Endothelial cell of umbilical vein (primary cell): ENCODE data around the gene SLC4A2. TPM values are rescaled to one million over a fixed set of nuclear protein-coding genes. Genes with fewer than 3 reads are reported as not detected.

Experiments used
- BruUV-seq: library from RNA; stranded (reverse); fragments of 400-500 nt; replicated peaks from 2 replicates; lab custom pipeline; 2021; lab: Mats Ljungman, UMichigan
- CTCF ChIA-PET: fragments of 300-600, 350-600 bp; sonication (Branson Sonifier 250); formaldehyde crosslinking; loops from one replicate; lab custom pipeline; 2021; ENCODE audit warnings: antibody characterized with exemption, inconsistent platforms; lab: Charles Lee
- POLR2A ChIA-PET: fragments of 300-600, 350-600 bp; sonication (Branson Sonifier 250); formaldehyde crosslinking; loops from one replicate; lab custom pipeline; 2021; ENCODE audit warnings: antibody characterized with exemption, inconsistent platforms; lab: Charles Lee
- DNase-seq: peaks from one replicate; pipeline ENCODE4 v3.0.0-alpha.2; 2011; ENCODE audit warnings: low read depth, low spot score
- FAIRE-seq: peaks from 2 replicates; lab custom pipeline; 2011; peaks lifted over from hg19 to GRCh38; lab: Jason Lieb, UNC
- H2AFZ ChIP-seq: 2 replicates; pipeline ENCODE4 v1.6.0; 2012; ENCODE audit warnings: low read depth, low read length, control low read depth, inconsistent platforms
- H3K27ac ChIP-seq: 2 replicates; pipeline ENCODE4 v1.5.1; 2011; ENCODE audit warnings: low read depth, mild to moderate bottlenecking, control low read depth, low read length, moderate library complexity; ENCODE audit not compliant: insufficient read depth
- H3K27me3 ChIP-seq, 2 experiments: 2 replicates each; pipeline versions ENCODE4 v1.6.0 to v1.6.1; 2011; ENCODE audit warnings: low read length in 2 of 2, mixed read lengths in 1 of 2; ENCODE audit not compliant: control insufficient read depth in 2 of 2, insufficient read depth in 2 of 2
- H3K36me3 ChIP-seq, 2 experiments: 2 replicates in 1 of 2; 3 replicates in 1 of 2; pipeline ENCODE4 v1.5.1; 2011; ENCODE audit warnings: low read length in 2 of 2, mild to moderate bottlenecking in 1 of 2, moderate library complexity in 1 of 2; ENCODE audit not compliant: control insufficient read depth in 2 of 2, insufficient read depth in 2 of 2; ENCODE audit errors: extremely low read depth in 1 of 2
- H3K4me1 ChIP-seq: 3 replicates; pipeline ENCODE4 v1.5.1; 2011; ENCODE audit warnings: mild to moderate bottlenecking, low read length; ENCODE audit not compliant: control insufficient read depth, insufficient read depth; ENCODE audit errors: extremely low read depth
- H3K4me2 ChIP-seq: 2 replicates; pipeline ENCODE4 v1.6.1; 2011; ENCODE audit warnings: low read length, control low read depth, mixed read lengths; ENCODE audit not compliant: insufficient read depth
- H3K4me3 ChIP-seq, 3 experiments: fragments of 200-600 bp in 1 of 3; sonication (generic), shearing (Covaris generic) in 1 of 3; replicated peaks in 1 of 3; 2 replicates each; pipeline ENCODE4 v1.5.1; 2011 to 2016; ENCODE audit warnings: control low read depth in 3 of 3, low read length in 3 of 3, mild to moderate bottlenecking in 2 of 3, inconsistent platforms in 1 of 3, low read depth in 1 of 3, moderate library complexity in 1 of 3; ENCODE audit not compliant: insufficient read depth in 1 of 3
- H3K79me2 ChIP-seq: 2 replicates; pipeline ENCODE4 v1.6.0; 2012; ENCODE audit warnings: low read length, inconsistent platforms; ENCODE audit not compliant: control insufficient read depth, insufficient read depth
- H3K9ac ChIP-seq: replicated peaks from 2 replicates; pipeline ENCODE3; 2011; ENCODE audit warnings: low read length, control low read depth; ENCODE audit not compliant: insufficient read depth; ENCODE audit errors: extremely low read depth
- H3K9me1 ChIP-seq: replicated peaks from 3 replicates; pipeline ENCODE4 v1.6.0; 2011; ENCODE audit warnings: mild to moderate bottlenecking, low read length; ENCODE audit not compliant: control insufficient read depth, insufficient read depth; ENCODE audit errors: extremely low read depth
- H3K9me3 ChIP-seq: replicated peaks from 2 replicates; pipeline ENCODE4 v1.5.1; 2012; ENCODE audit warnings: low read length, inconsistent platforms; ENCODE audit not compliant: control insufficient read depth, insufficient read depth
- H4K20me1 ChIP-seq: replicated peaks from 2 replicates; pipeline ENCODE3; 2011; ENCODE audit warnings: mild to moderate bottlenecking, low read length; ENCODE audit not compliant: control insufficient read depth, insufficient read depth; ENCODE audit errors: extremely low read depth
- CTCF ChIP-seq, 2 donors: IDR thresholded peaks; 1 replicate in 1 of 2; 2 replicates in 1 of 2; pipeline ENCODE4 v1.5.1; 2011; ENCODE audit warnings: low read length in 2 of 2, mild to moderate bottlenecking in 2 of 2, moderate library complexity in 2 of 2, control low read depth in 1 of 2, inconsistent platforms in 1 of 2, low read depth in 1 of 2; ENCODE audit not compliant: insufficient read depth in 1 of 2; ENCODE audit errors: extremely low read depth in 1 of 2
- EZH2 ChIP-seq: IDR thresholded peaks from 2 replicates; pipeline ENCODE4 v1.6.1; 2012; ENCODE audit warnings: borderline replicate concordance, low read depth, mild to moderate bottlenecking, moderate library complexity, low read length, inconsistent platforms; ENCODE audit not compliant: severe bottlenecking
- FOS ChIP-seq: IDR thresholded peaks from 2 replicates; pipeline ENCODE4 v1.6.1; 2011; ENCODE audit warnings: mild to moderate bottlenecking, low read length, moderate library complexity, borderline replicate concordance; ENCODE audit not compliant: insufficient read depth
- GATA2 ChIP-seq: IDR thresholded peaks from 2 replicates; pipeline ENCODE4 v1.7.0; 2011; ENCODE audit warnings: low read depth, mild to moderate bottlenecking, moderate library complexity, mixed read lengths, low read length; ENCODE audit not compliant: insufficient read length, insufficient read depth
- JUN ChIP-seq: IDR thresholded peaks from 2 replicates; pipeline ENCODE4 v1.6.1; 2011; ENCODE audit warnings: borderline replicate concordance, low read depth; ENCODE audit not compliant: insufficient read length, insufficient read depth
- POLR2A ChIP-seq: IDR thresholded peaks from 2 replicates; pipeline ENCODE4 v1.6.1; 2012; ENCODE audit warnings: low read depth, mild to moderate bottlenecking, control low read depth, low read length
- POLR2AphosphoS5 ChIP-seq: IDR thresholded peaks from 2 replicates; pipeline ENCODE4 v1.6.1; 2012; ENCODE audit warnings: low read depth, mild to moderate bottlenecking, control low read depth, low read length, moderate library complexity; ENCODE audit not compliant: insufficient read depth
- dilution Hi-C: fragments of 300-500 bp; cut with MboI; formaldehyde crosslinking; loops from one replicate; pipeline ENCODE4 v1.15.0; 2019; ENCODE audit warnings: low sequenced_read_pairs; ENCODE audit not compliant: extremely low pct_ligation_motif_present
- intact Hi-C: fragments of 100-400 bp; cut with micrococcal nuclease; formaldehyde crosslinking; loops from one replicate; pipeline ENCODE4 v1.10.0; 2022
- polyA plus RNA-seq, 4 experiments: library from polyadenylated mRNA; depleted of rRNA in 3 of 4; stranded (reverse) in 3 of 4; unstranded in 1 of 4; fragments of >200 nt; gene quantifications; 2 replicates each; pipeline versions ENCODE4 v1.2.1 to v1.2.3, GENCODE V29; 2011 to 2012; ENCODE audit warnings: missing spikeins in 1 of 4
- total RNA-seq: library from RNA; stranded (reverse); gene quantifications from 2 replicates; pipeline ENCODE4 v1.2.3, GENCODE V29; 2021

Gene SLC4A2
- total and polyA plus RNA-seq, 2 donors (not counting 3 experiments of a cell fraction or from before 2014, with no cell fraction given) = 108 to 172 TPM

- Histone ChIP-seq H3K27me3 (no peaks in the 10 kb centered on the region), H3K4me2 (peak overlapping the region; percentile 94), H3K9me3 (no peaks in the 10 kb centered on the region), H3K9me1 (no peaks in the 10 kb centered on the region), H3K4me3 (peak overlapping the region; percentile 81 to 96 (median 82)), H3K79me2 (peaks cover 55% of the 10 kb centered on the region), H4K20me1 (no peaks in the 10 kb centered on the region), H3K36me3 (peaks cover 0 to 4% of the 10 kb centered on the region in 2 experiments), H3K27ac (peak overlapping the region; percentile 98), H3K9ac (peak overlapping the region; percentile 78), H3K4me1 (peaks cover 53% of the 10 kb centered on the region), H2AFZ (no peak overlapping the region)
- dilution Hi-C loops (no loop called here), intact Hi-C loops (loop anchor here (2.0 kb wide), 1 partner anchor 49 kb away; no protein-coding TSS in a partner anchor)
- no TSS peak for BruUV-seq
- ChIA-PET CTCF (interaction anchor here (1.1 to 4.5 kb wide), 6 partner anchors 17 to 103 kb away, joined by 3 to 29 read pairs (median 4); no protein-coding TSS in a partner anchor), POLR2A (no interaction called here)
- no peak for TF ChIP-seq GATA2
- no peak for TF ChIP-seq JUN
- peak; percentile 54 for TF ChIP-seq POLR2A
- peak; percentile 46 for TF ChIP-seq POLR2AphosphoS5
- TF ChIP-seq EZH2 = no peak
- peak in 1 of 2 donors; percentile 33 for TF ChIP-seq CTCF (IDR thresholded peaks at IDR 0.05; ENCODE audit: extremely low read depth in 1 of 2, insufficient read depth in 1 of 2, low read depth in 1 of 2, low read length in 2 of 2)
- TF ChIP-seq FOS = no peak
- DNase-seq (peak; percentile 44), FAIRE-seq (no peak)
These were observed 28.0 kb downstream of the SLC4A2 start for GRCh38 chr7:151087245-151088018.
